Measurements from ENCODE around the gene ZNF195. TPM values are rescaled to one million over a fixed set of nuclear protein-coding genes. Genes with fewer than 3 reads are reported as not detected.
"Not testable (repeated sequence)": the region's sequence is repeated elsewhere in the genome, so short reads cannot be mapped to it uniquely, and the experiment has no call there.

Gene ZNF195
- total RNA-seq (2022) (29.1 and 42.5 TPM in 2 replicates), Bru-seq, nascent RNA (percentile 83 among the genes with signal in this experiment), BruChase-seq, experiment 1, labeled RNA remaining after a 6-hour chase (percentile 87 among the genes with signal in this experiment), BruChase-seq, experiment 2, labeled RNA remaining after a 2-hour chase (percentile 89 among the genes with signal in this experiment)
- long read RNA-seq, transcript ZNF195-215 (6 exons, 2,008 nt): minor isoform, 5 of 41 reads
- long read RNA-seq, transcript ZNF195-201 (5 exons, 2,021 nt): minor isoform, 6 of 41 reads
- long read RNA-seq, transcript ZNF195-204 (4 exons, 2,970 nt): major isoform, 8 of 41 reads
- long read RNA-seq, partial matches to known transcripts: 1 of 41 reads
- long read RNA-seq, other reads (novel, unspliced or antisense): 19 of 41 reads

GRCh38 chr11:3378426-3379423, at the start of gene ZNF195:
ZNF195 (minus strand) TSS chr11:3379146; CDS start chr11:3379040, 106 bp downstream.
- intact Hi-C loops (cut with micrococcal nuclease): no loop called here
- H3K4me1 Mint-ChIP-seq (ENCODE audit: insufficient read depth, unreplicated experiment): peaks cover 7% of the 10 kb centered on the region
- TSS peak; percentile 46 for BruUV-seq (replicated peaks)
- POLR2A ChIA-PET: interaction anchor here (0.6 to 2.3 kb wide), 13 partner anchors 9 to 445 kb away, joined by 3 to 10 read pairs (median 3); partner anchors contain the start of gene OSBPL5
- no peaks in the 10 kb centered on the region for H3K9me3 Mint-ChIP-seq (ENCODE audit: unreplicated experiment)
- peak; percentile 99 for DNase-seq (ENCODE audit: unreplicated experiment)
- peaks cover 41% of the 10 kb centered on the region for H3K36me3 Mint-ChIP-seq (ENCODE audit: insufficient read depth, unreplicated experiment)
- CTCF ChIA-PET: interaction anchor here (0.5 kb wide), 1 partner anchor 848 kb away, joined by 4 read pairs; no protein-coding TSS in a partner anchor
- peak within 1 kb of the TSS; percentile 99 for H3K4me3 Mint-ChIP-seq (ENCODE audit: unreplicated experiment)
- peak within 1 kb of the TSS; percentile 98 for H3K27ac Mint-ChIP-seq (ENCODE audit: low read depth, unreplicated experiment)
- H3K27me3 Mint-ChIP-seq (ENCODE audit: insufficient read depth, unreplicated experiment): no peaks in the 10 kb centered on the region
- TF ChIP-seq CTCF (IDR thresholded peaks at IDR 0.05; ENCODE audit: unreplicated experiment): no peak

- H3K36me3 Mint-ChIP-seq (ENCODE audit: insufficient read depth, unreplicated experiment); CTCF ChIA-PET; BruUV-seq (replicated peaks); DNase-seq (ENCODE audit: unreplicated experiment); H3K4me3 Mint-ChIP-seq (ENCODE audit: unreplicated experiment); H3K4me1 Mint-ChIP-seq (ENCODE audit: insufficient read depth, unreplicated experiment); intact Hi-C loops (cut with micrococcal nuclease); H3K27ac Mint-ChIP-seq (ENCODE audit: low read depth, unreplicated experiment); H3K9me3 Mint-ChIP-seq (ENCODE audit: unreplicated experiment): not testable (repeated sequence)
- POLR2A ChIA-PET: interaction anchor here (1.0 kb wide), 1 partner anchor 26 kb away, joined by 3 read pairs; no protein-coding TSS in a partner anchor
- peaks cover 21% of the 10 kb centered on the region for H3K27me3 Mint-ChIP-seq (ENCODE audit: insufficient read depth, unreplicated experiment)
These were observed 49.1 kb upstream of the ZNF195 start for GRCh38 chr11:3428076-3428475.

GRCh38 chr11:3426541-3426940, 47.6 kb upstream of the ZNF195 start:
- peaks cover 21% of the 10 kb centered on the region for H3K27me3 Mint-ChIP-seq (ENCODE audit: insufficient read depth, unreplicated experiment)
- intact Hi-C loops (cut with micrococcal nuclease); H3K27ac Mint-ChIP-seq (ENCODE audit: low read depth, unreplicated experiment); CTCF ChIA-PET; H3K36me3 Mint-ChIP-seq (ENCODE audit: insufficient read depth, unreplicated experiment); POLR2A ChIA-PET; H3K9me3 Mint-ChIP-seq (ENCODE audit: unreplicated experiment); BruUV-seq (replicated peaks); H3K4me3 Mint-ChIP-seq (ENCODE audit: unreplicated experiment); DNase-seq (ENCODE audit: unreplicated experiment); H3K4me1 Mint-ChIP-seq (ENCODE audit: insufficient read depth, unreplicated experiment): not testable (repeated sequence)

GRCh38 chr11:3423928-3424327, 45.0 kb upstream of the ZNF195 start:
- CTCF ChIA-PET; BruUV-seq (replicated peaks); DNase-seq (ENCODE audit: unreplicated experiment); intact Hi-C loops (cut with micrococcal nuclease); H3K27ac Mint-ChIP-seq (ENCODE audit: low read depth, unreplicated experiment); H3K36me3 Mint-ChIP-seq (ENCODE audit: insufficient read depth, unreplicated experiment); H3K4me1 Mint-ChIP-seq (ENCODE audit: insufficient read depth, unreplicated experiment); H3K27me3 Mint-ChIP-seq (ENCODE audit: insufficient read depth, unreplicated experiment); H3K9me3 Mint-ChIP-seq (ENCODE audit: unreplicated experiment): not testable (repeated sequence)
- H3K4me3 Mint-ChIP-seq (ENCODE audit: unreplicated experiment): peak overlapping the region; percentile 84
- POLR2A ChIA-PET: interaction anchor here (0.6 to 1.7 kb wide), 2 partner anchors 299 to 725 kb away, joined by 3 to 9 read pairs; no protein-coding TSS in a partner anchor

- Mint-ChIP-seq H3K27ac (ENCODE audit: low read depth, unreplicated experiment) (peak overlapping the region; percentile 75), H3K4me3 (ENCODE audit: unreplicated experiment) (peak overlapping the region; percentile 84)
- H3K27me3 Mint-ChIP-seq (ENCODE audit: insufficient read depth, unreplicated experiment); H3K36me3 Mint-ChIP-seq (ENCODE audit: insufficient read depth, unreplicated experiment); H3K4me1 Mint-ChIP-seq (ENCODE audit: insufficient read depth, unreplicated experiment); DNase-seq (ENCODE audit: unreplicated experiment); CTCF ChIA-PET; H3K9me3 Mint-ChIP-seq (ENCODE audit: unreplicated experiment); intact Hi-C loops (cut with micrococcal nuclease): not testable (repeated sequence)
- POLR2A ChIA-PET: interaction anchor here (1.7 kb wide), 1 partner anchor 299 kb away, joined by 9 read pairs; no protein-coding TSS in a partner anchor
- BruUV-seq (replicated peaks): TSS peak; percentile 59
These were observed 44.3 kb upstream of the ZNF195 start for GRCh38 chr11:3423138-3423731.

- POLR2A ChIA-PET: interaction anchor here (0.6 to 1.7 kb wide), 2 partner anchors 298 to 313 kb away, joined by 3 to 9 read pairs; no protein-coding TSS in a partner anchor
- H3K9me3 Mint-ChIP-seq (ENCODE audit: unreplicated experiment); intact Hi-C loops (cut with micrococcal nuclease); CTCF ChIA-PET; H3K36me3 Mint-ChIP-seq (ENCODE audit: insufficient read depth, unreplicated experiment); H3K4me1 Mint-ChIP-seq (ENCODE audit: insufficient read depth, unreplicated experiment); BruUV-seq (replicated peaks); H3K27me3 Mint-ChIP-seq (ENCODE audit: insufficient read depth, unreplicated experiment): not testable (repeated sequence)
- Mint-ChIP-seq H3K4me3 (ENCODE audit: unreplicated experiment) (peak overlapping the region; percentile 84), H3K27ac (ENCODE audit: low read depth, unreplicated experiment) (peak overlapping the region; percentile 75)
- peak; percentile 95 for DNase-seq (ENCODE audit: unreplicated experiment)
These were observed 43.6 kb upstream of the ZNF195 start for GRCh38 chr11:3422380-3423137.

- DNase-seq (ENCODE audit: unreplicated experiment); intact Hi-C loops (cut with micrococcal nuclease); H3K9me3 Mint-ChIP-seq (ENCODE audit: unreplicated experiment); H3K36me3 Mint-ChIP-seq (ENCODE audit: insufficient read depth, unreplicated experiment); H3K27me3 Mint-ChIP-seq (ENCODE audit: insufficient read depth, unreplicated experiment); H3K4me1 Mint-ChIP-seq (ENCODE audit: insufficient read depth, unreplicated experiment): not testable (repeated sequence)
- CTCF ChIA-PET: interaction anchor here (0.9 kb wide), 1 partner anchor 176 kb away, joined by 3 read pairs; no protein-coding TSS in a partner anchor
- TSS peak; percentile 79 for BruUV-seq (replicated peaks)
- POLR2A ChIA-PET: interaction anchor here (0.6 kb wide), 1 partner anchor 312 kb away, joined by 3 read pairs; no protein-coding TSS in a partner anchor
- H3K4me3 Mint-ChIP-seq (ENCODE audit: unreplicated experiment): peak overlapping the region; percentile 84
- H3K27ac Mint-ChIP-seq (ENCODE audit: low read depth, unreplicated experiment): peak overlapping the region; percentile 75
These were observed 42.8 kb upstream of the ZNF195 start for GRCh38 chr11:3421608-3422379.

Measured in MCF 10A (cell line).